Measurements from ENCODE around the gene KDM4B.
A peak's percentile ranks its signal among the peaks of the same experiment; 100 is the strongest.

KDM4B gene

GRCh38 chr19:5121266-5122120 lies 152.6 kb downstream of the KDM4B start:
- DNase-seq = no peak
- ATAC-seq = no peak

- no peak for ATAC-seq
- no peak for DNase-seq
These were observed 153.1 kb downstream of the KDM4B start for GRCh38 chr19:5122121-5122400.

- ATAC-seq = no peak
These were observed 153.9 kb downstream of the KDM4B start for GRCh38 chr19:5122671-5123409.

GRCh38 chr19:5123646-5124045 lies 154.7 kb downstream of the KDM4B start:
- DNase-seq (no peak), ATAC-seq (no peak)

More at GRCh38 chr19:5122671-5123409, 153.9 kb downstream of the KDM4B start:
- no peak for DNase-seq

- ATAC-seq = no peak
- DNase-seq = no peak
These were observed 155.4 kb downstream of the KDM4B start for GRCh38 chr19:5124111-5124855.

GRCh38 chr19:5125376-5125775 lies 156.5 kb downstream of the KDM4B start:
- DNase-seq = no peak
- no peak for ATAC-seq

GRCh38 chr19:5125797-5126497 lies 157.0 kb downstream of the KDM4B start:
- no peak for ATAC-seq

GRCh38 chr19:5126498-5127223 lies 157.7 kb downstream of the KDM4B start:
- ATAC-seq (peak; percentile 17), DNase-seq (peak; percentile 44)

More at GRCh38 chr19:5125797-5126497, 157.0 kb downstream of the KDM4B start:
- DNase-seq = no peak

GRCh38 chr19:5127717-5128116 lies 158.8 kb downstream of the KDM4B start:
- DNase-seq (no peak), ATAC-seq (no peak)

GRCh38 chr19:5128251-5128935 lies 159.5 kb downstream of the KDM4B start:
- DNase-seq (no peak), ATAC-seq (no peak)

- ATAC-seq = no peak
- DNase-seq = no peak
These were observed 160.1 kb downstream of the KDM4B start for GRCh38 chr19:5128936-5129389.

- no peak for DNase-seq
- no peak for ATAC-seq
These were observed 160.8 kb downstream of the KDM4B start for GRCh38 chr19:5129691-5130090.

GRCh38 chr19:5130371-5131030 lies 161.6 kb downstream of the KDM4B start:
- peak; percentile 38 for ATAC-seq

GRCh38 chr19:5131031-5131505 lies 162.2 kb downstream of the KDM4B start:
- peak; percentile 14 for ATAC-seq
- peak; percentile 57 for DNase-seq

More at GRCh38 chr19:5130371-5131030, 161.6 kb downstream of the KDM4B start:
- peak; percentile 65 for DNase-seq

- DNase-seq (peak; percentile 32), ATAC-seq (no peak)
These were observed 162.7 kb downstream of the KDM4B start for GRCh38 chr19:5131506-5132205.

GRCh38 chr19:5132206-5132560 lies 163.3 kb downstream of the KDM4B start:
- DNase-seq (no peak), ATAC-seq (no peak)

GRCh38 chr19:5132698-5133651 lies 164.1 kb downstream of the KDM4B start:
- no peak for ATAC-seq
- no peak for DNase-seq

GRCh38 chr19:5133986-5134595 lies 165.2 kb downstream of the KDM4B start:
- ATAC-seq = no peak

More at GRCh38 chr19:5133986-5134595, 165.2 kb downstream of the KDM4B start:
- no peak for DNase-seq

All from stimulated activated naive CD8-positive, alpha-beta T cell treated with anti-CD3 and anti-CD28 coated beads, Interleukin-15, Interleukin-2, amounts not matched to agents 100 U/mL and 50 U/mL, for 24 hours (primary cell).